HG03558 (cell line): Measurements from ENCODE around the gene OXT.
"Not testable (repeated sequence)": the region's sequence is repeated elsewhere in the genome, so short reads cannot be mapped to it uniquely, and the experiment has no call there.

ENCODE experiments used
- ATAC-seq: cut with Tn5 transposase; IDR thresholded peaks from one replicate; pipeline ENCODE4 v1.9.1; 2021; ENCODE audit warnings: moderate number of reproducible peaks; ENCODE audit not compliant: unreplicated experiment; ENCODE audit errors: extremely low read depth

The OXT gene

DNA sequence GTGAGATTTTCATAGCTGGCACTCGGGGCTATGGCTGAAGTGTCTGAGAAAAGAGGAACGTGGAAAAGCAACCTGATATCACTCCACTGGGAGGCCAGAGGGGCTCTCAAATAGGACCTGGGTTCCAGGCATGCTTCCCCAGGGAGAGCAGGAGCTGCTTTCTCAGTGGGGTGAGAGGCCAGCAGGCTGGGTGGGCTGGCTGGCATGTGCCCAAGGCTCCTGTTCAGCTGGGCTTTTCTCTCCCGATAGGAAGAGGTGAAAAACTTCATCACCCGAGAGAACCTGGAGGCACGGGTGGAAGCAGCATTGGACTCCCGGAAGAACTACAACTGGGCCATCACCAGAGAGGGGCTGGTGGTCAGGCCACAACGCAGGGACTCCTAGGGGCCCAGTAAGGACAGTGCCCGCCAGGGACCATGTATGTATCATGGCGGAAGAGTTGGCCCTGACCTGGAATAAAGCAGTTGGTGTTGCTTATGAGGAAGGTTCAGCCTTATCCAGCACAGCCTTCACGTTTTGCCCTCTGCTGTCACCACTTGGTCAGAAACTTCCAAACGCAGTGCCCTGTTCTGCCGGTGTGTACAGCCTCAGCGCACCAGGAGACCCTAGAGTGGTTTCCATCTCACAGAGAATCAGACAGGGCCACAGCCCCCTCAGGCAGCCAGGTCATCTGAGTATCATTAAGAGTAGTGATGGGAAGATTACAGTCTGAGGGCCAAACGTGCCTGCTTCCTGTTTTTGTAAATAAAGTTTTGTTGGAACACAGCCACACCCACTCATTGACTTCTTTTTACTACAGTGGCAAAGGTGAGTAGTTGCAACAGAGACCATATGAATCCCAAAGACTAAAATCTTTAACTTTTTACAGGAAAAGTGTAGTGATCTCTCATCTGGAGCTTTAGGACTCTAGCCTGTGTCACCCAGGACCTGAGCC lies 23.7 kb upstream of the OXT start:
- no peak for ATAC-seq

DNA sequence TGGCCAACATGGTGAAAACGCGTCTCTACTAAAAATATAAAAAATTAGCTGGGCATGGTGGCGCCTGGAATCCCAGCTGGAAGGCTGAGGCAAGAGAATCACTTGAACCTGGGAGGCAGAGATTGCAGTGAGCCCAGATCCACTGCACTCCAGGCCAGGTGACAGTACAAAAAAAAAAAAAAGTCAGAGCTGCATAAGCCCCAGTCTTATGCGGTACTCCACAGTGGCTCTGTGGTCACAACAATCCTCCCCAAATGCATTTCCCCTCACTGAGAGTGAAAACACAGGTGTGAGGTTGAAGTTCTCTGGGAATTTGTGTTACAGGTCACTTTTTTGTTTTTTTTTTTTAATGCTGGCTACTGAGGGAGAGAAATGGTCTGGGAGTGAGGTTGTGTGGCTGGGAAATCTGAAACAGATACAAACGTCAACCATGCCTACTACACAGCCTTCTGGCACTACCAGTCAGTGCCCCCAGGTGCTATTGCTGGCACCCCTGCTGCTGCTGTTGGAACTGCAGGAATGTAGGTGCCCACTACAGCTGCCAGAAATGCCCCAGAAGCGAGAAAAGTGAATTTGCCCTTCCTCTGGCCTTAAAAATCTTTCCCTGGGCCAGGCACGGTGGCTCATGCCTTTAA lies 19.9 kb upstream of the OXT start:
- no peak for ATAC-seq

DNA sequence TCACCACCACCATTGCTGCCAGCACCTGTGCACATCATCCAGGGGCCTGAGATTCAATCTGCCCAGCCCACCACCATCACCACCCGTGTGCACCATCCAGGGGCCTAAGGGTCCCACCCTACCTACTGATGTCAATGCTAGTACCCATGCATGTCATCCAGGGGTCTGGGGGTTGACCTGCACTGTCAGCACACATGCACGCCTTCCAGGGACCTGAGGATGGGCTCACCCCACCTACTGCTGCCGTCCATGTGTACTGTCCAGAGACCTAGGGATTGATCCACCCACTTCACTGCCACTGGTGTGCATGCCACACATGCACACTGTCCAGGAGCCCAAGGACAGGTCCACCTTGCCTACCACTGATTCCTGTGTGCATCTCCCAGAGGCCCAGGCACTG lies 11.9 kb upstream of the OXT start:
- ATAC-seq = no peak

DNA sequence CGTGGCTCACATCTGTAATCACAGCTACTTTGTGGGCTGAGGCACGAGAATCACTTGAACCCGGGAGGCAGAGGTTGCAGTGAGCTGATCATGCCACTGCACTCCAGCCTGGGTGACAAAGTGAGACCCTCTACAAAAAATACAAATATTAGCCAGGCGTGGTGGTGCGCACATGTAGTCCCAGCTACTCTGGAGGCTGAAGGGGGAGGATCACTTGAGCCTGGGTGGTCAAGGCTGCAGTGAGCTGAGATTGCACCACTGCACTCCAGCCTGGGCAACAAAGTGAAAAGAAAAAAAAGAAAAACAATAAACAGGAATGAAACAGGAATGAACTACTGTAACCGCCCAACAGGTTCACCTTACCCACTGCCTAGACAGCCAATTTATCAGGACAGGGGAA lies 7.3 kb upstream of the OXT start:
- not testable (repeated sequence) for ATAC-seq

DNA sequence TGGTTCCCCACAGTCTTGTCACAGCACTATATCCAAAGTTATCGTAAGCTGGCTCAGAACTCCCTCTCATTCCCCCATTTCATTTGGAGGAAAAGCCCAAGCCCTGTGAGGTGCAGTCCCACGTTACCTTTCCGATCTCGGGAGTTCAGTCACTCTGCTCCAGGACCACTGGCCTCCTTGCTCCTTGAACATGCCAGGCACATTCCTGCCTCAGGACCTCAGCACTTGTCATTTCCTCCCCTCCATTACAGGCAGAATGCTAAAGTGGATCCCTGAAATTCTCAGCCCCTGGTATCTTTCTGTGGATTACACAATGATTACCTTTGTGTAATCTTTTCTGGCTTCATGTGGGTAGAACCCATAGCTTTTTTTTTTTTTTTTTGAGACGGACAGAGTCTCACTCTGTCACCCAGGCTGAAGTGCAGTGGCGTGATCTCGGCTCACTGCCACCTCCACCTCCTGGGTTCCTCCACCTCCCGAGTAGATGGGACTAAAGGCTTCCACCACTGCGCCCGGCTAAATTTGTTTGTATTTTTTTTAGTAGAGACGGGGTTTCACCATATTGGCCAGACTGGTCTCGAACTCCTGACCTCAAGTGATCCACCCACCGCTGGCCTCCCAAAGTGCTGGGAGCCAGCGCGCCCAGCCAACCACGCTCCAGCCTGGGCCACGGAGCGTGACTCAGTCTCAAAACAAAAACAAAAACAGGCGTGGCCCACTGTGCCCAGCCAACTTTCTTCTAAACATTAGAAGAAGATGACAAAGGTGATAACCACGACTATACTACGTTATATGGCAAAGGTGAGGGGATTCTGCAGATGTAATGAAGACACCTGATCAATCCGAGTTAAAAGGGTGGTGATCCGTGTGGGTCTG lies 4.0 kb upstream of the OXT start:
- no peak for ATAC-seq

DNA sequence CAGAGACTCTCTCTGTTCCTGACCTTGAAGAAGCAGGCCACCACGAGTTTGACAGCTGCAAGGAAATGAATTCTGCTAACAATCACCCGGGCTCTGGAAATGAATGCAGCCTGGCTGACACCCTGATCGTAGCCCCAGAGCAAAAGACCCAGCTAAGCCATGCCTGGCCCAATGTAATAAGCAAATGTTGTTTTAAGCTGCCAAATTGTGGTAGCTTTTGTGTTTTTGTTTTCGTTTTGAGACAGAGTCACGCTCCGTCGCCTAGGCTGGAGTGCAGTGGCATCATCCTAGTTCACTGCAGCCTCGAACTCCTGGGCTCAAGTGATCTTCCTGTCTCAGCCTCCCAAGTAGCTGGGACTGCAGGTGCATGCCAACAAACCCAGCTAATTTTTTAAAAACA lies 3.3 kb upstream of the OXT start:
- no peak for ATAC-seq

DNA sequence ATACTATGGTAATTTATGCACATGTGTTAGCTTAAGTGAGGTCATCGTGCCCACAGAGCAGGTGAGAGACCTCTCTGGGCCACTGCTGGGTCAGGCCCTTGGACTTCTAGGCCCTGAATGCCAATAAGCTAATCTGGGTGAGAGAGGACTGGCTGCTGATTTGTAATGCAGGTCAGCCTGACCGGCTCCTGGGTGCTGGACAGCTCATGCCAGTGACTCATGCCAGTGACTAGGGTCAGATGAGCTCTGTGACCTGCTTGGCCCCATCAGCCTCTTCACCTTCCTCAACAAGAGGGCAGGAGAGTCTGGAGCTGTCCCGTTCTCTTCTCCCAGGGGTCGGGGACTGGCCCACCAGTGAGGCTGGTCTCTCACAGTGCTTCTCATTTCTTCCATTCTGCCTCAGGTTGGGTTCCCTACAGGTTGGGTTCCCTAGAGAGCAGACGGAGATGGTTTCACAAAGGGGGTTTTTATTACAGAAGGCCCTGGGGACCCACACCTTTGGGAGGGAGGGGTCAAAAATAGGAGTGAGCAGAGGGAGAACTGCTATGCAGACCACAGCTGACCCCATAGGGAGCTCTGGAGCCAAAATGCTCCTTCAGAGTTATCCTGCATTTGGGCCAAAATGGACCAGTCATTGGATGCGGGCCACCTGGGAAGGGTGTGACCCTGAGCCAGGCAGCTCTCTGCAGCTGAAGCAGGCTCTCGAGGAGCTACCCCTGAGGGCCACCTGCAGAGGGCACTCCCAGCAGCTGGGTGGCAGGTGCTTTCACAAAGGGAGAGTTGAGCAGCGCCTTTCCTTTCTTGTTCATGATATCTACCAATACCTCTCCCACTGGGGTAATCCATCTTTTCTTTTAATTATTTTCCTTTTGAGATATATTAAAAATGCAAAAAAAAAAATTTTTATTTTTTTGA lies 2.2 kb upstream of the OXT start:
- ATAC-seq = no peak

DNA sequence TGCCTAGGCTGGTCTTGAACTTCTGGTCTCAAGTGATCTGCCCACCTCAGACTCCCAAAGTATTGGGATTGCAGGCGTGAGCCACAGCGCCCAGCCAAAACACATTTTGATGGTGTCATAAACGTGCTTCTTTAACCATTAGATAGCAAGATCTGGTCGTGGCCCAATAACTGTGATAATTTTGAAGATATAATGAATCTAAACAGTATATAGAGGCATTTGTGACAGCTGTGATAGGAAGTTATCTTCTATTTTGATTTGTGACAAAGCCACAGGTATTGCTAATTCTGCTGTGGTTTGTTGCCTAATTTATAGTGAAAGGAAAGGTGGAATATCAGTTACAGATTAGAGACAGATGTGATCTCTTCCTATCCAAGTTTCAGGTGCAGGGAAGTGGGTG lies 695 bp upstream of the OXT start:
- no peak for ATAC-seq

DNA sequence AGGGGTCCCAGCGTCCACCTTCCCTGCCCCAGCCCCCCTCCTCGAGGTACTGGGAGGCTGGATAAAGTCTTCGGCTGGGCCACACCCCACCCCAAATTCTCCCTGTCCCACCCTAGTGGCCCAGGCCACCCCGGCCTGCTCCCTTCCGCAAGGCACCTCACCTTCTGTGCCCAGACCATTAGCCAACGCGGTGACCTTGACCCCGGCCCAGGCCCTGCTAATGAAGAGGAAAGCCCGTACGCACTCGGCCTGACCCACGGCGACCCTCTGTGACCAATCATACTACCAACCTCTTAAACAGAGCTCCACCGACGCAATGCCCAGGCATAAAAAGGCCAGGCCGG lies 182 bp upstream of the OXT start:
- no peak for ATAC-seq

DNA sequence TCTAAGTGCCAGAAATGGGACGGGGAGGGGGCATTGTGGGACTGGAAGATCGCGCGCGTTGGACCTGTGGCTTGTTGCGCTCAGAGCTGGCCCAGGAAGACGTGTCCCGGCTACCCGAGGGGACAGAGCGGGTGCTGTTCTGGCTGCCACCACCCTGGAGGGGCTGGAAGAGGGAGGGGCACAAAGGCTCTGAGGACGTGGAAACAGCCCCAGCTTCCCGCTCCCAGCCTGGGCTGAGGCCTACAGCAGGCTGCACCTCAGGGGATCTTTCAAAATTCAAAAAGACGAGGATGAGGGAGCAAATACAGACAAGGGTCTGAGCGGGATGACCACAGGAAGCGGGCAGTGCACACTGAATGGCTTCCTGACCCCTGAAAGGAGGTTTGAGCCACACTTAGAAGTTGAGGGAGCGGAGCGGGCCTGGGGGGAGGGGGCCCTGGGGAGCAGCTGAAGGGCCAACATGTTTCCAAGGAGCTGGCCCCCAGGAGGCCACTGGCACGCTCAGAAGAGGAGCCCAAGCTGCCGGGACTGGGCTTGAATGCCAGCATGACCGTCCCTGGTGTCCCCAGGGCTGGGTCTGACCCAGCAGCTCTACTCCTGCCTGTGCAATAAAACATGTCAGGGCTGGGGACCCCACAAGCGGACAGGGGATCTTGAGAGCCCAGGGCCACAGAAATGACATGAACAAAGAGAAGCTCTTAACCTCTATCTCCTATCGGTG lies 1.3 kb downstream of the OXT start:
- ATAC-seq = no peak

DNA sequence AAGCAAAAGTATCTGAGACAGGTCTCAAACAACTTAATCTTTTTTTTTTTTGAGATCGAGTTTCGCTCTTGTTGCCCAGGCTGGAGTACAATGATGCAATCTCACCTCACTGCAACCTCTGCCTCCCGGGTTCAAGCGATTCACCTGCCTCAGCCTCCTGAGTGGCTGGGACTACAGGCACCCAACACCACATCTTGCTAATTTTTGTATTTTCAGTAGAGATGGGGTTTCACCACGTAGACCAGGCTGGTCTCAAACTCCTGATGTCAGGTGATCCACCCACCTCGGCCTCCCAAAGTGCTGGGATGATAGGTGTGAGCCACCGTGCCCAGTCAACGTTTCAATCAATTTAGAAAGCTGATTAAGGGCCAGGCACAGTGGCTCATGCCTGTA lies 1.8 kb downstream of the OXT start:
- not testable (repeated sequence) for ATAC-seq

DNA sequence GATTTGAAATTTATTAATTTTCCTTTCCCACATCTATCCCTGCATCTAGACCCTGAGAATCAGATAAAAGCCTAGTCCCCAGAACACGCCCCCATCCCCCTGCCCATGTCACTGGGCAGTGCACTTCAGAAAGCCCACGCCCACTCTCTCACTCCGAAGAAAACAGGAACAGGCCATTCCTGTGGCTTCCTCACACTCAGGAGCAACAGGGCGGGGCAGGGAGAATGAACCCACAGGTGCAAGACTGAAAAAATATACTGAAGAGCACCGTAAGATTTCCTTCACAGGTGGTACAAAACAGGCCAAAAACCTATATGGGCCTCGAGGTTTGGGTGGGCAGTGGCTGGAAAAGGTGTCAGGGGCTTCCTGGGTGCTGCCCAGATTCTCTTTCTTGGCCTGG lies 3.4 kb downstream of the OXT start:
- no peak for ATAC-seq

DNA sequence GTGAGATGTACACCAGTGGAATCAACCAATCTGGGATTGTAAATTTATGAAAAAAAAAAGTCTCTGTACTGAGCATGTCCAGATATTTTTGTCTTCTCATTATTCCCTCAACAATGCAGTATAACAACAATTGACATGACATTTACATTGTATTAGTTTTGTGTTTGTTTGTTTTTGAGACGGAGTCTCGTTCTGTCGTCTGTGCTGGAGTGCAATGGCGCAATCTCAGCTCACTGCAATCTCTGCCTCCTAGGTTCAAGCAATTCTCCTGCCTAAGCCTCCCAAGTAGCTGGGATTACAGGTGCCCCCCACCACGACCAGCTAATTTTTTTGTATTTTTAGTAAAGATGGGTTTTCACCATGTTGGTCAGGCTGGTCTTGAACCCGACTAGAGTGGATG lies 3.9 kb downstream of the OXT start:
- ATAC-seq = not testable (repeated sequence)

DNA sequence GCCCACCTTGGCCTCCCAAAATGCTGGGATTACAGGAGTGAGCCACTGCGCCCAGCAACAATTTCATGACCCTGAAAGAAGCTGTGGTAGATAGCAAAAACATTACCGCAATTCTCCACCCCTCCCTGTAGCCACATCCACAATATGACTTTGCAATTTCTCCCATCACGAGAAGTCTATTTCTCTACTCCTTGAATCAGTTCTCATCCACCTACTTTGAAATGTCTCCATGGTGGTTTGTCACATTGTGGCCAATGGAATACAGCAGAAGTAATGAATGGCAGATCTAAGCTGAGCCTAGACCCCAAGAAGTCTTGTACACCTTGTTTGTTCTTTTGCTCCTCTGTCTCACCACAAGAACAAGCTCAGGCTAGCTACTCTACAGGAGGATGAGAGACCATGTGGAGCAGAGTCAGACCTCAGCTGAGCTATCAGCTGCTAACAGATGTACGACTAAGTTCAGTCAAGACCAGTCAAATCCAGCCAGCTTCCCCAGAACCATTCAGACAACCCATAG lies 6.3 kb downstream of the OXT start:
- no peak for ATAC-seq

DNA sequence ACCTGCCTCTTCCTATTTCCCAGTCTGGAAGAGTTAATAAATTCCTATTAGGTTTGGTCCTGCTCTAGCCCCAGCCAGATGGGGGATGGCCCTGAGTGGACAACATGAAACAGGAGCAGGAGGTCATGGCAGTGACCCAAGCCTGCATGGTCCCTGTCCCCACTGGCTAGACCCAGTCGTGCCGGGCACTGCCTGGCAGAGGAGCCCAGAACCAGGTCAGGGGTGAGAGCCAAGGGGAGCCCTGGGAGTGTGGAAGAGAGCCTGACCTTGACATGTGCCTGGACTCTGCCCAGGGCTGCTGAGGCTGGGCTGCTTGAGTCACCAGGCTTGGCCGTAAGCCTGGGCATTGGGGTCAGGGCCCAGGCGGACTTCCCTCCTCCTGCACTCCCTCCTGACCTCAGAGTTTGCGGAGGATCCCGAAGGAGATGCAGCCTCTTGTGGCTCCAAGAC lies 9.5 kb downstream of the OXT start:
- no peak for ATAC-seq

DNA sequence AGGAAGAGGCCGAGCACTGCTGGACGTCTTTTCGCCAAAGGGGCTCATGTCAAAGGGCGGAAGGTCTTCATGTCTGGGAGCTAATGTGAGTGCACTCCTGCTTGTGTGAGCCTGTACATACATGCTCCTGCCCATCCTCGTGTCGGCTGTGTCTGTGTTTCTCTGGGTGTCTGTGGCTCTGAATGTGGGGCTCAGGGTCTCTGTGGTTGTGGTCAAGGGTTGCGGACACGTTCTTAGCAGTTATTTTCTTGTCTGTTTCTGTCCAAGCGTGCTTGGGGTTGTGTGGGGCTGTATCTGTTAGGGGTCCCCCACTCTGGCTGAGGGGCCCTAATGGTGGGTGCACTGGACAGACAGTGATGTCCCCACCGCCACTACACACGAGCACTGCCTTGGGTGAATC lies 10.2 kb downstream of the OXT start:
- ATAC-seq = no peak

DNA sequence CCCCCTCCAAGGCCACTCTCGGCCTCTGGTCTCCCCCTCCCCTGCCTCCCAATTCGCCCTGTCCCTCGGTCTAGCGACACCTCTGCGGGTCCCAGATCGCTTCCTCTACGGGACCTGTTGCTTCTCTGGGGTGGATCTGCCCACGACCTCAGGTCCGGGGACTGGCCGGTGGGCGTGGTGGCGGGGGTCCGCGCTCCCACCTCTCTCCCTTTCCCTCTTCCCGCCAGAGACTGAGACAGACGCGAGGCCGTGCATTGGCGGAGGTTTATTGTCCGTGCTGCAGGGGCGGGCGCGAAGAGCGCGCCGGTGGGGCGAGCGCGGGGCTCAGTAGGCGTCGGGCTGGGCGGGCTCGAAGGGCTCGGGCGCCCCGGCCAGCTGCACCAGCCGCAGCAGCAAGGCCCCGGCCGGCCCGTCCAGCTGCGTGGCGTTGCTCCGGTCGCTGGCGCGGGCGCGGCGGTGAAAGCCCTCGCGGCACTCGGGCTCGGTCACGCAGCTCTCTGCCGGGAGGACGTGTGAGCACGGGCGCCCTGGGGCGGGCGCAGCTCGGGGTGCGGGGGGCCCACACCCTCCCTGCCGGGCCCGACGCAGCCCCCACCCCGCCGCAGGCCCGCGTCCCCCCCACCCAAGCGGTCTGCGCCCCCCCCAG lies 11.0 kb downstream of the OXT start:
- no peak for ATAC-seq
